ENCODE results near the gene CRYBB2. TPM values are rescaled to one million over a fixed set of nuclear protein-coding genes. Genes with fewer than 3 reads are reported as not detected.
"Not testable (repeated sequence)": the region's sequence is repeated elsewhere in the genome, so short reads cannot be mapped to it uniquely, and the experiment has no call there.

CRYBB2 gene
- total RNA-seq, 1 donor from 2014 or later = not detected

- POLR2A ChIA-PET = no interaction called here
- Mint-ChIP-seq H3K27me3 (peaks cover 4% of the 10 kb centered on the region), H3K9me3 (no peaks in the 10 kb centered on the region), H3K4me1 (no peaks in the 10 kb centered on the region), H3K4me3 (no peak overlapping the region), H3K36me3 (ENCODE audit: low read depth) (no peaks in the 10 kb centered on the region), H3K27ac (no peak overlapping the region)
- DNase-seq (no peak), ATAC-seq (ENCODE audit: low read depth) (no peak)
- CTCF ChIA-PET = no interaction called here
- intact Hi-C loops (cut with micrococcal nuclease) = no loop called here
- no peak for TF ChIP-seq CTCF (IDR thresholded peaks at IDR 0.05)
Measured at GRCh38 chr22:25200967-25201366, 18.5 kb upstream of the CRYBB2 start.

- H3K9me3 Mint-ChIP-seq = no peaks in the 10 kb centered on the region
- no peak for TF ChIP-seq CTCF (IDR thresholded peaks at IDR 0.05)
- no peak for DNase-seq
- CTCF ChIA-PET = no interaction called here
- H3K36me3 Mint-ChIP-seq (ENCODE audit: low read depth) = no peaks in the 10 kb centered on the region
- no peak overlapping the region for H3K27ac Mint-ChIP-seq
- H3K4me1 Mint-ChIP-seq = no peaks in the 10 kb centered on the region
- no peak for ATAC-seq (ENCODE audit: low read depth)
- H3K4me3 Mint-ChIP-seq = no peak overlapping the region
- intact Hi-C loops (cut with micrococcal nuclease) = loop anchor here (1.0 to 2.0 kb wide), 2 partner anchors 161 to 571 kb away; no protein-coding TSS in a partner anchor
- POLR2A ChIA-PET = interaction anchor here (0.5 kb wide), 1 partner anchor 36 kb away, joined by 3 read pairs; no protein-coding TSS in a partner anchor
- H3K27me3 Mint-ChIP-seq = peaks cover 4% of the 10 kb centered on the region
Measured at GRCh38 chr22:25201557-25202273, 17.7 kb upstream of the CRYBB2 start.

- intact Hi-C loops (cut with micrococcal nuclease) = loop anchor here (1.0 to 2.0 kb wide), 2 partner anchors 160 to 570 kb away; no protein-coding TSS in a partner anchor
- Mint-ChIP-seq H3K27ac (no peak overlapping the region), H3K36me3 (ENCODE audit: low read depth) (no peaks in the 10 kb centered on the region), H3K27me3 (peaks cover 4% of the 10 kb centered on the region), H3K4me3 (no peak overlapping the region), H3K4me1 (no peaks in the 10 kb centered on the region), H3K9me3 (no peaks in the 10 kb centered on the region)
- ATAC-seq (ENCODE audit: low read depth) (peak; percentile 47), DNase-seq (peak; percentile 26)
- CTCF ChIA-PET = interaction anchor here (1.1 kb wide), 1 partner anchor 571 kb away, joined by 3 read pairs; no protein-coding TSS in a partner anchor
- POLR2A ChIA-PET = interaction anchor here (0.5 kb wide), 1 partner anchor 36 kb away, joined by 3 read pairs; no protein-coding TSS in a partner anchor
- TF ChIP-seq CTCF (IDR thresholded peaks at IDR 0.05) = peak; percentile 56
Measured at GRCh38 chr22:25202290-25202921, 17.0 kb upstream of the CRYBB2 start.

- H3K27me3 Mint-ChIP-seq = peaks cover 4% of the 10 kb centered on the region
- POLR2A ChIA-PET = no interaction called here
- CTCF ChIA-PET = interaction anchor here (1.1 kb wide), 1 partner anchor 570 kb away, joined by 3 read pairs; no protein-coding TSS in a partner anchor
- DNase-seq (no peak), ATAC-seq (ENCODE audit: low read depth) (no peak)
- H3K27ac Mint-ChIP-seq = no peak overlapping the region
- TF ChIP-seq CTCF (IDR thresholded peaks at IDR 0.05) = no peak
- no peak overlapping the region for H3K4me3 Mint-ChIP-seq
- H3K4me1 Mint-ChIP-seq = no peaks in the 10 kb centered on the region
- intact Hi-C loops (cut with micrococcal nuclease) = loop anchor here (2.0 kb wide), 1 partner anchor 570 kb away; no protein-coding TSS in a partner anchor
- no peaks in the 10 kb centered on the region for H3K36me3 Mint-ChIP-seq (ENCODE audit: low read depth)
- no peaks in the 10 kb centered on the region for H3K9me3 Mint-ChIP-seq
Measured at GRCh38 chr22:25203082-25203481, 16.4 kb upstream of the CRYBB2 start.

GRCh38 chr22:25204547-25204946 lies 14.9 kb upstream of the CRYBB2 start:
- DNase-seq; H3K4me1 Mint-ChIP-seq; H3K4me3 Mint-ChIP-seq; H3K27ac Mint-ChIP-seq; CTCF ChIA-PET; intact Hi-C loops (cut with micrococcal nuclease); H3K36me3 Mint-ChIP-seq (ENCODE audit: low read depth); H3K27me3 Mint-ChIP-seq; H3K9me3 Mint-ChIP-seq; ATAC-seq (ENCODE audit: low read depth); POLR2A ChIA-PET: not testable (repeated sequence)

All from activated B cell treated with CpG ODN at 0.5 μM for 24 hours (primary cell).